Stimulated activated memory B cell treated with anti-CD40 and anti-IgM and Interleukin-4, amounts not matched to agents 10 μg/mL and 1 μg/mL and 100 μg/mL, for 72 hours (primary cell): Measurements from ENCODE around the gene TRAIP.
"Not testable (repeated sequence)": the region's sequence is repeated elsewhere in the genome, so short reads cannot be mapped to it uniquely, and the experiment has no call there.

Experiments
- ATAC-seq: fragments of 150-1000 bp; cut with Tn5 transposase; 2 replicates; pipeline ENCODE4 v1.10.0; 2021
- H3K27ac Mint-ChIP-seq: one replicate; pipeline ENCODE4 v1.8.0; 2022; ENCODE audit warnings: mild to moderate bottlenecking, mixed read lengths
- H3K27me3 Mint-ChIP-seq: one replicate; pipeline ENCODE4 v1.8.0; 2022; ENCODE audit warnings: mixed read lengths
- H3K36me3 Mint-ChIP-seq: one replicate; pipeline ENCODE4 v1.8.0; 2022; ENCODE audit warnings: mixed read lengths
- H3K4me1 Mint-ChIP-seq: one replicate; pipeline ENCODE4 v1.8.0; 2022; ENCODE audit warnings: mixed read lengths
- H3K4me3 Mint-ChIP-seq: one replicate; pipeline ENCODE4 v1.8.0; 2022; ENCODE audit warnings: mild to moderate bottlenecking, moderate library complexity, mixed read lengths
- H3K9me3 Mint-ChIP-seq: one replicate; pipeline ENCODE4 v1.8.0; 2022; ENCODE audit warnings: mixed read lengths

Gene TRAIP

GRCh38 chr3:49793486-49794085, 62.8 kb downstream of the TRAIP start:
- Mint-ChIP-seq H3K4me1 (peaks cover 6% of the 10 kb centered on the region), H3K9me3 (no peaks in the 10 kb centered on the region), H3K4me3 (no peak overlapping the region), H3K27me3 (no peaks in the 10 kb centered on the region), H3K27ac (no peak overlapping the region), H3K36me3 (no peaks in the 10 kb centered on the region)
- ATAC-seq, result no peak

- H3K27ac Mint-ChIP-seq, result no peak overlapping the region
- H3K9me3 Mint-ChIP-seq, result no peaks in the 10 kb centered on the region
- ATAC-seq, result no peak
- no peak overlapping the region for H3K4me3 Mint-ChIP-seq
- H3K36me3 Mint-ChIP-seq, result no peaks in the 10 kb centered on the region
- peaks cover 6% of the 10 kb centered on the region for H3K4me1 Mint-ChIP-seq
- H3K27me3 Mint-ChIP-seq, result no peaks in the 10 kb centered on the region
Measured at GRCh38 chr3:49792371-49793150, 63.8 kb downstream of the TRAIP start.

- Mint-ChIP-seq H3K4me1 (peaks cover 16% of the 10 kb centered on the region), H3K36me3 (no peaks in the 10 kb centered on the region), H3K9me3 (no peaks in the 10 kb centered on the region), H3K4me3 (no peak overlapping the region), H3K27me3 (no peaks in the 10 kb centered on the region), H3K27ac (no peak overlapping the region)
- no peak for ATAC-seq
Measured at GRCh38 chr3:49791571-49791970, 64.8 kb downstream of the TRAIP start.

- Mint-ChIP-seq H3K4me3 (no peak overlapping the region), H3K9me3 (no peaks in the 10 kb centered on the region), H3K27me3 (no peaks in the 10 kb centered on the region), H3K27ac (no peak overlapping the region), H3K4me1 (peaks cover 16% of the 10 kb centered on the region), H3K36me3 (no peaks in the 10 kb centered on the region)
- ATAC-seq, result no peak
Measured at GRCh38 chr3:49790626-49791411, 65.5 kb downstream of the TRAIP start.

GRCh38 chr3:49788056-49788455, 68.3 kb downstream of the TRAIP start:
- no peaks in the 10 kb centered on the region for H3K36me3 Mint-ChIP-seq
- no peak overlapping the region for H3K4me3 Mint-ChIP-seq
- H3K27ac Mint-ChIP-seq, result no peak overlapping the region
- no peaks in the 10 kb centered on the region for H3K9me3 Mint-ChIP-seq
- H3K27me3 Mint-ChIP-seq, result no peaks in the 10 kb centered on the region
- ATAC-seq, result no peak
- peaks cover 29% of the 10 kb centered on the region for H3K4me1 Mint-ChIP-seq

GRCh38 chr3:49787536-49787935, 68.8 kb downstream of the TRAIP start:
- ATAC-seq, result no peak
- Mint-ChIP-seq H3K27ac (peak overlapping the region; percentile 95), H3K4me1 (peaks cover 29% of the 10 kb centered on the region), H3K4me3 (peak overlapping the region; percentile 92), H3K9me3 (no peaks in the 10 kb centered on the region), H3K36me3 (no peaks in the 10 kb centered on the region), H3K27me3 (no peaks in the 10 kb centered on the region)

GRCh38 chr3:49787182-49787464, 69.2 kb downstream of the TRAIP start:
- H3K4me3 Mint-ChIP-seq, result peak overlapping the region; percentile 92
- peak overlapping the region; percentile 95 for H3K27ac Mint-ChIP-seq
- peaks cover 29% of the 10 kb centered on the region for H3K4me1 Mint-ChIP-seq
- H3K27me3 Mint-ChIP-seq, result no peaks in the 10 kb centered on the region
- ATAC-seq, result no peak
- H3K36me3 Mint-ChIP-seq, result no peaks in the 10 kb centered on the region
- H3K9me3 Mint-ChIP-seq, result no peaks in the 10 kb centered on the region

GRCh38 chr3:49786357-49787181, 69.8 kb downstream of the TRAIP start, which contains the start of gene IP6K1:
TSS of gene IP6K1 (minus strand) at chr3:49786542. CDS start at chr3:49748040, 38,502 bp downstream.
- no peaks in the 10 kb centered on the region for H3K36me3 Mint-ChIP-seq
- H3K9me3 Mint-ChIP-seq, result no peaks in the 10 kb centered on the region
- peak within 1 kb of the TSS; percentile 92 for H3K4me3 Mint-ChIP-seq
- ATAC-seq, result peak; percentile 100
- H3K4me1 Mint-ChIP-seq, result peaks cover 30% of the 10 kb centered on the region
- H3K27ac Mint-ChIP-seq, result peak within 1 kb of the TSS; percentile 95
- no peaks in the 10 kb centered on the region for H3K27me3 Mint-ChIP-seq

- Mint-ChIP-seq H3K27me3 (no peaks in the 10 kb centered on the region), H3K27ac (peak overlapping the region; percentile 95), H3K36me3 (peaks cover 5% of the 10 kb centered on the region), H3K4me1 (peaks cover 38% of the 10 kb centered on the region), H3K4me3 (peak overlapping the region; percentile 92), H3K9me3 (no peaks in the 10 kb centered on the region)
- ATAC-seq, result peak; percentile 78
Measured at GRCh38 chr3:49785565-49786356, 70.6 kb downstream of the TRAIP start.

GRCh38 chr3:49782277-49782676, 74.1 kb downstream of the TRAIP start:
- not testable (repeated sequence) for ATAC-seq, H3K27me3 Mint-ChIP-seq, H3K9me3 Mint-ChIP-seq, H3K27ac Mint-ChIP-seq, H3K4me3 Mint-ChIP-seq
- Mint-ChIP-seq H3K36me3 (peaks cover 22% of the 10 kb centered on the region), H3K4me1 (peaks cover 46% of the 10 kb centered on the region)

GRCh38 chr3:49781415-49782199, 74.8 kb downstream of the TRAIP start:
- H3K4me1 Mint-ChIP-seq, result peaks cover 39% of the 10 kb centered on the region
- H3K27me3 Mint-ChIP-seq, result no peaks in the 10 kb centered on the region
- H3K36me3 Mint-ChIP-seq, result peaks cover 27% of the 10 kb centered on the region
- H3K4me3 Mint-ChIP-seq, result no peak overlapping the region
- no peak for ATAC-seq
- no peak overlapping the region for H3K27ac Mint-ChIP-seq
- H3K9me3 Mint-ChIP-seq, result no peaks in the 10 kb centered on the region

GRCh38 chr3:49780975-49781365, 75.4 kb downstream of the TRAIP start:
- H3K4me1 Mint-ChIP-seq, result peaks cover 39% of the 10 kb centered on the region
- not testable (repeated sequence) for ATAC-seq
- peaks cover 28% of the 10 kb centered on the region for H3K36me3 Mint-ChIP-seq

GRCh38 chr3:49780080-49780974, 76.0 kb downstream of the TRAIP start:
- Mint-ChIP-seq H3K27ac (no peak overlapping the region), H3K4me3 (no peak overlapping the region), H3K36me3 (peaks cover 30% of the 10 kb centered on the region)

More at GRCh38 chr3:49780975-49781365, 75.4 kb downstream of the TRAIP start:
- not testable (repeated sequence) for H3K27ac Mint-ChIP-seq, H3K9me3 Mint-ChIP-seq, H3K4me3 Mint-ChIP-seq, H3K27me3 Mint-ChIP-seq

More at GRCh38 chr3:49780080-49780974, 76.0 kb downstream of the TRAIP start:
- no peak for ATAC-seq
- Mint-ChIP-seq H3K4me1 (peaks cover 33% of the 10 kb centered on the region), H3K27me3 (no peaks in the 10 kb centered on the region), H3K9me3 (no peaks in the 10 kb centered on the region)
